GM12891 (cell line): ENCODE data around the gene SLC2A13.

Source experiments
- PAX5 ChIP-seq: IDR thresholded peaks from 2 replicates; pipeline ENCODE4 v1.6.1; 2011; ENCODE audit warnings: low read length, moderate library complexity, mild to moderate bottlenecking; ENCODE audit not compliant: insufficient read depth, severe bottlenecking
- POLR2A ChIP-seq: IDR thresholded peaks from 2 replicates; pipeline ENCODE4 v1.6.1; 2011; ENCODE audit warnings: low read depth, low read length, control low read depth
- POLR2AphosphoS5 ChIP-seq: IDR thresholded peaks from 2 replicates; pipeline ENCODE4 v1.6.1; 2011; ENCODE audit warnings: low read depth, low read length, control low read depth
- POU2F2 ChIP-seq: IDR thresholded peaks from 2 replicates; pipeline ENCODE4 v1.6.1; 2011; ENCODE audit warnings: low read depth, mild to moderate bottlenecking, control low read depth, low read length, moderate library complexity
- SPI1 ChIP-seq: IDR thresholded peaks from 2 replicates; pipeline ENCODE4 v1.6.1; 2011; ENCODE audit warnings: low read depth, low read length, control low read depth
- TAF1 ChIP-seq: IDR thresholded peaks from 2 replicates; pipeline ENCODE4 v1.6.1; 2011; ENCODE audit warnings: low read depth, low read length, control low read depth

DNA sequence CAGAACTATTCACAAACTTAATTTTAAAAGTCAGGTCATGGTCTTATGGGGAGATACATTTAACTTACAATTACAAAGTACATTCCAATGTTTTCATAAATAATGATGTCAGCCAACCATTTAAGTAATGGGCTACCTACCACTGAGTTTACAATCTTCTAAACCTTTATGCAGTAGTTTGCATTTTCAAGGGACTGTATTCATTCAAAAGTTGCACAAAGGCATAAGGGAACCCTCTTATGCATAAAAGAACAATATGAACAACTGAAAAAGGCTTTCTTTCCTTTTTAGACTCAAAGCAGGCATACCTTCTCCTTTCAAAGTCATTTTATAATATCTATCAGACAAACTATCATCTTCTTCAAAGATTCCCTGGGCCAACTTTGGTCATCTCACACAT, 230.2 kb downstream of the SLC2A13 start:
- TF ChIP-seq POLR2A (no peak), TAF1 (no peak), SPI1 (no peak), POLR2AphosphoS5 (no peak), PAX5 (no peak), POU2F2 (no peak)
